Natural killer cell treated with Interleukin-12 subunit alpha and Interleukin-12 subunit beta and Interleukin-15 and Interleukin-18, amount 100 ng/mL, for 72 hours (primary cell): ENCODE data around the gene MBD4. TPM values are rescaled to one million over a fixed set of nuclear protein-coding genes. Genes with fewer than 3 reads are reported as not detected.
A peak's percentile ranks its signal among the peaks of the same experiment; 100 is the strongest.
"Not testable (repeated sequence)": the region's sequence is repeated elsewhere in the genome, so short reads cannot be mapped to it uniquely, and the experiment has no call there.

Source experiments
- ATAC-seq, 2 donors: fragments of 150-1000 bp; cut with Tn5 transposase in 1 of 2; sonication (Bioruptor Pico), chemical (Tn5 transposase) in 1 of 2; 2 replicates each; pipeline ENCODE4 v1.10.0; 2021
- DNase-seq: peaks from one replicate; pipeline ENCODE4 v3.0.0; 2022; ENCODE audit warnings: low spot score
- H3K27ac Mint-ChIP-seq, 2 donors: 1 replicate in 1 of 2; 2 replicates in 1 of 2; pipeline ENCODE4 v1.8.0; 2022; ENCODE audit warnings: mixed read lengths in 2 of 2, mild to moderate bottlenecking in 1 of 2, moderate library complexity in 1 of 2
- H3K27me3 Mint-ChIP-seq, 2 donors: 1 replicate in 1 of 2; 2 replicates in 1 of 2; pipeline ENCODE4 v1.8.0; 2022; ENCODE audit warnings: mixed read lengths in 2 of 2
- H3K36me3 Mint-ChIP-seq: one replicate; pipeline ENCODE4 v1.8.0; 2022; ENCODE audit warnings: mixed read lengths
- H3K4me1 Mint-ChIP-seq, 2 donors: 1 replicate in 1 of 2; 2 replicates in 1 of 2; pipeline ENCODE4 v1.8.0; 2022; ENCODE audit warnings: low read depth in 2 of 2, mixed read lengths in 2 of 2, mild to moderate bottlenecking in 1 of 2
- H3K4me3 Mint-ChIP-seq: one replicate; pipeline ENCODE4 v1.8.0; 2022; ENCODE audit warnings: mixed read lengths
- H3K9me3 Mint-ChIP-seq: 2 replicates; pipeline ENCODE4 v1.8.0; 2022; ENCODE audit warnings: mixed read lengths
- total RNA-seq, 2 donors: library from RNA; stranded (reverse); gene quantifications; one replicate each; pipeline ENCODE4 v1.2.3, GENCODE V29; 2022

The MBD4 gene
- total RNA-seq = 10 to 100 TPM; 63.6 to 72.6 TPM

DNA sequence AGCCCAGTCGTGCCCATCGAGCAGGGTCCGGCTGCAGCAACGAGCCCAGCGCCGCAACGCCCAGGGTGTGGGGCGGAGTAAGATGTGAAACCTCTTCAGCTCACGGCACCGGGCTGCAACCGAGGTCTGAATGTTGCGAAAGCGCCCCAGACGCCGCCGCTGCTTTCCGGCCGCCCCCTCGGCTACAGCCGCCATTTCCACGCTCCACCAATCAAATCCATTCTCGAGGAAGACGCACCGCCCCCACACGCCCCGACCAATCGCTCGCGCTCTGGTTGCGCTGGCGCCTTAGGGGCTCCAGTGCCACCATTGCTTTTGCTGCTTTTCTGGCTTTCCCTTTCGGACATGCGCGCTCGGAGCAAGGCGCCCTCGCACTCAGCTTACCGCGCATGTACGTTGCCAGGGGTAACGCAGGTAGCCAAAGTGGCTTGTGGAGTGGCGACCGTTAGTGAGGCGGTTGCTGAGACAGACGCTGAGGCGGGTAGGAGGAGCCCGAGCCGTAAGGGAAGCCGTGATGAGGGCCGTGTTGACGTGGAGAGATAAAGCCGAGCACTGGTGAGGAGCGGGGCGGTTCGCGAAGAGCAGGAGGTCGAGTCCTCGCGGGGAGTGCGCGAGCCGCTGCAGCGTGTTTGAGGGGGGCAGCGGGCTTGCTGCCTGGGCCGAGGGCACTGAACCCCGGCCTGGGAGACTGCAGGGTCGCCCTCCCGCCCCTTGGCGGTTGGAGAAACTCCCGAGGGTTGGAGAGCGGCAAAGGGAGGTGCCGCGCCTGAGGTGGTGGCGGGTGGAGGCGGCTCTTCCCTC is at the start of gene MBD4, which contains the start of gene IFT122:
TSS of gene MBD4 (minus strand) at position 132 of the 801 bp plus-strand sequence. CDS start at position 17, 115 bp downstream.
TSS of gene IFT122 (plus strand) at position 408 of the 801 bp plus-strand sequence. CDS start at position 515, 107 bp downstream.
- Mint-ChIP-seq H3K27ac (peak within 1 kb of the TSS; percentile 84 to 87), H3K27me3 (no peaks in the 10 kb centered on the region), H3K4me3 (peak within 1 kb of the TSS; percentile 90), H3K36me3 (peaks cover 27% of the 10 kb centered on the region), H3K4me1 (peaks cover 38 to 66% of the 10 kb centered on the region in 2 donors), H3K9me3 (no peaks in the 10 kb centered on the region)
- DNase-seq (peak; percentile 99), ATAC-seq (peak; percentile 93 to 96)

DNA sequence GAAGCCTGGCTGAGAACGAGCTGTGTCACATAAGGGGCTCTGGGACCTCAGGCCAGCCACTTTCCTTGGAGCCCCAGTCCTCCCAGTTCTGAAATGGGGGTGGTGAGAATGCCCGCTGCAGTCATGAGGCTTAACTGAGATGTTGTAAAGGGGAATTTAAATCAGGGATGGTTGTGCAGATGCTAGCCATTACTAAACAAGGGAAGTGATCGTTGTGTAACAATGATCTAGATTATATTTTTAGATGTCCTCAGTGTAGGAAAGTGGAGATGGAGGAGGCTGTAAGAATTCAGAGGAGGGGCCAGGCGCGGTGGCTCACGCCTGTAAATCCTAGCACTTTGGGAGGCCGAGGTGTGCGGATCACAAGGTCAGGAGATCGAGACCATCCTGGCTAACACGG is 49.5 kb upstream of the MBD4 start:
- not testable (repeated sequence) for H3K9me3 Mint-ChIP-seq, DNase-seq, H3K27ac Mint-ChIP-seq, H3K36me3 Mint-ChIP-seq, H3K4me1 Mint-ChIP-seq, H3K27me3 Mint-ChIP-seq, ATAC-seq, H3K4me3 Mint-ChIP-seq

DNA sequence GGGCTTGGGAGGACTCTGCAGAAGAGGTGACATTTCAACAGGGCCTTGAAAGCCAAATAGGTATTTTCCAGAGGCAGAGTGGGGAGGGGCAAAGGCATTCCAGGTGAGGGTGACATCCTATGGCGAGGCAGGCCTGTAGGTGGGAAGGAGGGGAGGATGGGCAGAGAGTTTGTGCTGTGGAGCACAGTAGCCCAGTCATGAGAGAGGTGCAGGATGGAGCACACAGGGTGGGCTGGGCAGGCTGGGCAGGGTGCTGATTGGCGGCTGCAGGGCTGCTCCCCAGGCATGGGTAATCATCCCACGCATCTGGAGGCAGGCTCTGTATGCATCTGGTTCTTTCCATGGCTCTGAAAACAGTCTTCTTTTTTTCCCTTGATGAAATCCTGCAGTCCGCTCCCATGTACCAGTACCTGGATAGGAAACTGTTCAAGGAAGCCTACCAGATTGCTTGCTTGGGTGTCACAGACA is 48.2 kb upstream of the MBD4 start:
- DNase-seq, ATAC-seq, H3K36me3 Mint-ChIP-seq, H3K4me1 Mint-ChIP-seq, H3K27me3 Mint-ChIP-seq, H3K4me3 Mint-ChIP-seq, H3K9me3 Mint-ChIP-seq, H3K27ac Mint-ChIP-seq: not testable (repeated sequence)

DNA sequence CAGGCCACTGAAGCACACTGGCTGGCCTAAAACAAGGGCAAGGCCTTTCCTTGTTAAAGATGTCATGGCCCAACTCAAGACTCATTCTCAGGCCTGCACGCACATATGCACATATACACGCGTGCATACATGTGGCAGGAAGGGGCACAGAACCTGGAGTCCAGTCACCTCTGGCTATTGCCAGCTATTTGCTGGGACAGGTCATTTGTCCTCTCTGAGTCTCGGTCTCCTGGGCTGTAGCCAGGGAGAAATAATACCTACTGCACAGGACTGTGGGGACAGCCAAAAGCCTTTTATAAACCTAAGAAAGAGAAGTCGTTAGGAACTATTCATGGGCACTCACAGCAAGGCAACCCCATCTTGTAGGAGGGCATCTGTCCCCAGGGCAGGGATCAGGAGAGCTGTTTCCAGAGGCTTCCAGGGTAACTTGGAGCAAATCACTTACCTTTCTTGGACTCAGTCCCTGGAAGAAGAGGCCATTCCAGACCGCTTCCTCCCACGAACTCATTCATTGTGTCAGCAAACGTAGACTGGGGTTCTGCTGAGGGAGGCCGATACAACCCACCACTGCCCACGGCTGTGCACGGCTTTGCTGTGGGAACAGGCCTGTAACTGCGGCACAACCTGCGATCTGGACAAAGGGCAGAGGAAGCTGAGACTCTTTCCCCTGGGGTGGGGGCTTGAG is 47.6 kb upstream of the MBD4 start:
- Mint-ChIP-seq H3K9me3 (no peaks in the 10 kb centered on the region), H3K36me3 (no peaks in the 10 kb centered on the region)

DNA sequence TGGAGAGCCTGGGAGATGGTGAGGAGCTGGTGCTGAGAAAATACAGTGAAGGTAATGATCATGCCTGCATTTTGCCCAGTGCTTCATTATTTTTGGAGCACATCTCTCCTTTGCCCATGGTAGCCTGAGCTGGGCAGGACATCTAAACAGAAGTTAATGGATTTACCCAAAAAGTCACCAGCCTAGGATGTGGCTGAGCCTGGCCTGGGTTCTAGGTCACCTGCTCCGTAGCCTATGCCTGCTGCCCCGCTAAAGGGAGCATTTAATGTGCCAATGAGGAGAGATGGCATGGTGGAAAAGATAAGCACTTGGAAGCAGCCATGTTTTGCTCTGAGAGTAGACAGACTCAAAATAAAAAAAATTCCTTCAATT is 46.9 kb upstream of the MBD4 start:
- DNase-seq = no peak
- Mint-ChIP-seq H3K27me3 (no peaks in the 10 kb centered on the region), H3K4me1 (peaks cover 0 to 3% of the 10 kb centered on the region in 2 donors), H3K27ac (peak overlapping the region; percentile 3 to 30), H3K36me3 (no peaks in the 10 kb centered on the region), H3K4me3 (peak overlapping the region; percentile 18), H3K9me3 (no peaks in the 10 kb centered on the region)
- no peak for ATAC-seq

More for the DNA sequence above, 47.6 kb upstream of the MBD4 start:
- Mint-ChIP-seq H3K27ac (no peak overlapping the region), H3K27me3 (no peaks in the 10 kb centered on the region), H3K4me3 (no peak overlapping the region), H3K4me1 (peaks cover 0 to 3% of the 10 kb centered on the region in 2 donors)
- no peak for ATAC-seq
- no peak for DNase-seq

DNA sequence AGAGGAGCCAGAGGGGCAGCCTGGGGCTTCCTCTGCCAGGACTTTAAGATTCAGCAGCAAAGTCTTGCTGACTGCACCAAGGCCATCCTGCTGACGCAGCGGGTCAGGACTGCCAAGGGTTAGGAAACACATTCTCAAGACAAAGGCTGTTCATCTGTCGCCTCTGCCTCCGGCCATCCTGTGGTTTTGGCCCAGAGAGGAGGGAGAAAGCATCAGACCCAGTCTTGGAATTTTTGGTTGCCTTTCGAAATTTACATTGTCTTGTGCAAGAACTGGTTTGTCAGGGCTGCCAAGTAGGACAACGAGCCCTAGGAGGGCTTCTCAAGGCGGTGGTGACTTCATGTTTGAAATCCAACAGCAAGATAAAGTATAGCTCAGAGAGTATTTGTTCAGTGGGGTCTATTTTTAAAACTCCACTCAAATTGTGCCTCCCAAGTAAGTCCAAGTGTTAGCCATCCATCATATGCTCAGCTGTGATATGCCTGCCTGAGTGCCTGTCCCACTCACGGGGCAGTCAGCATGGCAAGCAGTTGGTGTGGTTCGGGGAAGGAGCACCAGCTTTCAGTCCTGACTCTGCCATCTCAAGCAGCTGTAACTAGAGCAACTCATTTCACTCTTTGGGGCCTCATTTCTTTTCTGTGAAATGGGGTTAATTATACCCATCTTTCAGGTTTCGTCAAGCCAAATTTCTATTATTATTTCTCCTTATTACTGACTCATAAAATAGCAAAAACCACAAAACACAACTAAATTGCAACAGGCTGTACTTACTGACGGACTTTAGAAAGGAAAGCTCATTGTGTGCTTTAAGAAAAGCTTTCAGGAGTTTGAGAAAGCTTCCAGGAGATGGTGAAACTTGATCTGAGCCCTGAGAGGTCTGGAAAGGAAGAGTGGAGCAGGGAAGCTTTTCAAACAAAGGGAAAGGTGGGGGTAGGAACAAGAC is 46.2 kb upstream of the MBD4 start:
- Mint-ChIP-seq H3K36me3 (no peaks in the 10 kb centered on the region), H3K9me3 (no peaks in the 10 kb centered on the region), H3K27me3 (no peaks in the 10 kb centered on the region), H3K4me3 (peak overlapping the region; percentile 18), H3K4me1 (peaks cover 0 to 3% of the 10 kb centered on the region in 2 donors), H3K27ac (peak overlapping the region; percentile 3 to 30)
- ATAC-seq = no peak
- no peak for DNase-seq

- not testable (repeated sequence) for H3K27me3 Mint-ChIP-seq, ATAC-seq, H3K9me3 Mint-ChIP-seq, H3K4me1 Mint-ChIP-seq, H3K36me3 Mint-ChIP-seq, H3K4me3 Mint-ChIP-seq, H3K27ac Mint-ChIP-seq, DNase-seq
Measured at GRCh38 chr3:129485146-129485545, 45.4 kb upstream of the MBD4 start.

DNA sequence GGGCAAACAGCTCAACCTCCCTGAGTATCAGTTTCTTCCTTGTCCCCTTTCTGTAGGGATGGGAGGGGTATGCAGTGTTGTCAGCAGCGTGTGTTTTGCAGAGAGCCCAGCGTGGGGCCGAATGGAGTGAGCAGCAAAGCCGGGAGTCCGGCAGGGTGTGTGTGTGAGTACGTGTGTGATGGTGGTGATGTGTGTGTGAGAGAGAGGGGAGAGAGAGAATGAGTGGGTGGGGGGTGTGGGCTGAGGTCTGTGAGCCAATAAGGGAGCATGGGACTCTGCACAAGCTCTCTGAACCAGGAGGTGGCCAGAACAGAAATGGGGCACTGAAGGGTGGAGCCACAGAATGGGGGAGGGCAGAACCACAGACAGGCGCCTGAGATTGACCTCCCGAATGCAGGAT is 44.1 kb upstream of the MBD4 start:
- Mint-ChIP-seq H3K4me1 (no peaks in the 10 kb centered on the region), H3K9me3 (no peaks in the 10 kb centered on the region), H3K27me3 (no peaks in the 10 kb centered on the region), H3K27ac (no peak overlapping the region), H3K4me3 (no peak overlapping the region), H3K36me3 (no peaks in the 10 kb centered on the region)
- ATAC-seq (no peak), DNase-seq (no peak)

GRCh38 chr3:129482721-129483120 is 43.0 kb upstream of the MBD4 start:
- no peak overlapping the region for H3K27ac Mint-ChIP-seq
- H3K27me3 Mint-ChIP-seq = no peaks in the 10 kb centered on the region
- H3K4me1 Mint-ChIP-seq = no peaks in the 10 kb centered on the region
- H3K36me3 Mint-ChIP-seq = no peaks in the 10 kb centered on the region
- ATAC-seq = no peak
- no peak for DNase-seq
- H3K9me3 Mint-ChIP-seq = no peaks in the 10 kb centered on the region
- H3K4me3 Mint-ChIP-seq = no peak overlapping the region

DNA sequence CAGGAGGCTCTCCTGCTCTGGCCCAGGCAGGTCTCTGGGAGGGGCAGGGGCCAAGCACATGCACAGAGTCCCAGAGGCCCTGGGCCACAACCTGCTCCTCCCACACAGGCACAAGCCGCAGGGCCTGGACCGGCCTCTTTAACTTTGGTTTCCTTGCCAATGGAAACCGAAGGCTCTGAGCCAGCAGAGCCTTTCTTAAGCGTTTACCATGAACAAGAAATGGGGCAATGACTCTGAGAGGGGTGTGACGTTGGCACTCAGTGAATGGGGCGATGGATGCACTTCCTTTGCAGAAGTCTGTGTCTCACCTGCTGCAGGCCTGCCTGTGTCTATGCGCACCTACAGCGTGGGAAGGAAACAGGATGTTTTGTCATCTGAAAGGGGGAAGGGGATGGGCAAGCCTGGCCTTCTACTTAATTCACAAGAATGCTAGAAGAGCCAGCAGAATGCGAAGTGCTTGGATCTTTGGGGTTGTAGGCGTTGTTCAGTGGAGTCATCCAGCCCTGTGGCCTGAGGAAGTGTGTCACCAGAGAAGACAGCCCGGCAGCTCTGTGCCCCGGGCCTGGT is 42.1 kb upstream of the MBD4 start:
- Mint-ChIP-seq H3K27me3 (no peaks in the 10 kb centered on the region), H3K4me1 (no peaks in the 10 kb centered on the region), H3K9me3 (no peaks in the 10 kb centered on the region), H3K36me3 (no peaks in the 10 kb centered on the region), H3K4me3 (no peak overlapping the region), H3K27ac (no peak overlapping the region)
- DNase-seq (no peak), ATAC-seq (no peak)

DNA sequence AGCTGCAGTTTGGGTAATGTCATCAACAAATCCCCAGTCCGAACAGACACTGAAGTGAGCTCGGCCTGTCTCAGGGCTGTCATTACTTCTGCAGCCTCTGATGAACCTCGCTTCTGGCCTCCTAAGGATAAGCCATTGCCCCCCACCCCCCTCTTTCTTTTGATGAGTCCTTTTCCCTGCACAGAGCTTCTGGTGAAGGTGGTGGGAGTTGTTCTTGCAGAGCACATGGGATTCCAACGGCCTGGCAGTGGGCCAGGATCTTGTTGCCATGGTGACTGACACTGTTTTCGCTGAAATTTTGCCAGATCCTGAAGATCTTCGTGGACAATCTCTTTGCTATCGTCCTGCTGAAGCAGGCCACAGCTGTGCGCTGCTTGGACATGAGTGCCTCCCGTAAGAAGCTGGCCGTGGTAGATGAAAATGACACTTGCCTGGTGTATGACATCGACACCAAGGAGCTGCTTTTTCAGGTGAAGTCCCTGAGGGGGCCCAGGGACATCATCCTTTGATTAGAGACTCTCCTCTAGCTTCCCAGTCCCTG is 41.5 kb upstream of the MBD4 start:
- H3K27me3 Mint-ChIP-seq, H3K9me3 Mint-ChIP-seq, H3K27ac Mint-ChIP-seq, H3K36me3 Mint-ChIP-seq, H3K4me3 Mint-ChIP-seq, ATAC-seq, H3K4me1 Mint-ChIP-seq, DNase-seq: not testable (repeated sequence)

GRCh38 chr3:129476586-129476985 is 36.8 kb upstream of the MBD4 start:
- ATAC-seq (no peak), DNase-seq (no peak)
- H3K4me1 Mint-ChIP-seq = no peaks in the 10 kb centered on the region
- H3K4me3 Mint-ChIP-seq = no peak overlapping the region
- H3K27ac Mint-ChIP-seq = no peak overlapping the region
- peaks cover 4% of the 10 kb centered on the region for H3K36me3 Mint-ChIP-seq
- H3K27me3 Mint-ChIP-seq = no peaks in the 10 kb centered on the region
- no peaks in the 10 kb centered on the region for H3K9me3 Mint-ChIP-seq

DNA sequence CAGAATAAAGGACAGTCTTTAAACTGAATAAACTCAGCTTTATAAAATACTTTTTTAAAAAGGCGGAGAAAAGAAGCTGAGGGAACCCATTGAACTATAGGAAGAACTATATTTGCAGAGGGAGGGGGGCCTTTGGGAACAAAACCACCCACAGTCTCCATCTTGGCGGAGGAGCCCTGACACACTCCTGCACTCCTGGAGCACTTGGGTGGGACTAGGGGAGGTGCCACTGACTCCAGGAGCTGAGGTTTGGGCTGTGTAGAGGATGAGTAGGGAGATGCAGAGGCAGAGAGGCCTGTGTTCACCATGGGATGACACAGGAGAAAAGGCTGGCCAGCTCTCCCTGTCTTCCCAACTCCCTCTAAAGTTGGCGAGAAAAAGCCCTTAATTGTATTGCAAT is 36.1 kb upstream of the MBD4 start:
- Mint-ChIP-seq H3K27me3 (no peaks in the 10 kb centered on the region), H3K4me1 (no peaks in the 10 kb centered on the region), H3K4me3 (no peak overlapping the region), H3K36me3 (peaks cover 4% of the 10 kb centered on the region), H3K27ac (no peak overlapping the region), H3K9me3 (no peaks in the 10 kb centered on the region)
- DNase-seq (no peak), ATAC-seq (no peak)
